ENCODE results near the gene MKNK1. TPM values are rescaled to one million over a fixed set of nuclear protein-coding genes. Genes with fewer than 3 reads are reported as not detected.

MKNK1 gene
- total and polyA plus RNA-seq, 2 of the 4 experiments (the other 2 are of a cell fraction), result 14.3 to 35.2 TPM

DNA sequence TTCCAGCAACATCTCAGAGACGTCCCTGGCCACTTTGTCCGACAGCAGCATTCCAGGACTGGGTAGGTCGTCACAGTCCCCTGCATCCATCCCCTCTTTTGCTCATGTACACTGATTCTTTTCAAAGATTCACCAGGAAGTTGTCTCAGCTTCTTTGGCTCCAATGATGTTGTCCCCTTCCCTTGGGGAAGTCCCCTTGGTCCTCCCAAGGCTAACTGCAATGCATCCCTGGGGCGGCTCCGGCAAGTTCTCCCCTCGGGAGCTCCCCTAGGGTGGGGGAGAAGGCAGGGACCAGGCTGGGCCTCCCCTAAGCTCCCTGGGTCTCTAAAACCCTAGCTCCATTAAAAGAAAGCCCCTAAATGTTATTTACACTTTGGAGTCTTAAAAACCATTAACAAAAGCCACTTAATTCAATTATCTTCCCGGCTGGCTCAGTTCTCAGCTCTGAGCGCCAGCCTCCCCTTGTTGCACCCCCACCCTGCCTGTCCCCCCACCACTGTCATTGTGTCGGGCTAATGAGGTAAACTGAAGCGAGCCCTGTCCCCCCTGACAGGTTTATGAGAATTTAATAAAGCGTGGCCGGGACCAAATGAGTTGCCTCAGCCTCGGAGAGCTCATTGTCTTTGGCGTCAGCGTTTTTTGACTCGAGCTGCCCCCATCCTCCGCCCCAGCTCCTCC lies 77.9 kb downstream of the MKNK1 start:
- Histone ChIP-seq H3K27ac (ENCODE audit: insufficient read depth, low read length) (no peak overlapping the region), H3K4me1 (ENCODE audit: control insufficient read depth, insufficient read depth, low read length) (peaks cover 7% of the 10 kb centered on the region; the same call in 1 of the 2 replicates), H2BK5ac (ENCODE audit: low read depth, low read length, poor library complexity, severe bottlenecking) (no peak overlapping the region), H4K8ac (ENCODE audit: low read depth in 2 of 2, low read length in 2 of 2) (no peak overlapping the region), H2BK120ac (ENCODE audit: low read depth, low read length) (no peak overlapping the region), H3K56ac (ENCODE audit: extremely low read depth, insufficient read depth, low read length) (no peak overlapping the region), H2BK20ac (ENCODE audit: low read depth, low read length) (no peak overlapping the region), H3K79me1 (ENCODE audit: low read depth in 1 of 2, low read length in 2 of 2) (no peaks in the 10 kb centered on the region), H3K14ac (replicated peaks; ENCODE audit: low read depth, low read length) (no peak overlapping the region), H3K23ac (ENCODE audit: low read depth, low read length) (no peak overlapping the region), H3K36me3 (ENCODE audit: control insufficient read depth, insufficient read depth, low read length) (no peaks in the 10 kb centered on the region), H4K5ac (ENCODE audit: low read depth, low read length) (no peak overlapping the region), H3K9ac (ENCODE audit: low read depth, low read length) (no peak overlapping the region), H2AFZ (replicated peaks; ENCODE audit: low read length, poor library complexity) (no peak overlapping the region), H4K91ac (ENCODE audit: insufficient read depth, low read depth, low read length) (no peak overlapping the region), H3K4me2 (ENCODE audit: low read depth, low read length) (no peak overlapping the region), H3K4ac (ENCODE audit: low read depth, low read length) (no peak overlapping the region), H3K9me1 (ENCODE audit: insufficient read depth, low read length) (peaks cover 3% of the 10 kb centered on the region), H3K18ac (ENCODE audit: low read depth, low read length) (no peak overlapping the region), H3K9me3 (ENCODE audit: control insufficient read depth, insufficient read depth, low read length) (no peaks in the 10 kb centered on the region), H3K4me3 (ENCODE audit: insufficient read depth, low read depth, low read length) (no peak overlapping the region), H2AK5ac (ENCODE audit: low read depth, low read length) (no peak overlapping the region), H2AK9ac (replicated peaks; ENCODE audit: low read depth, low read length, poor library complexity) (no peak overlapping the region), H4K20me1 (ENCODE audit: insufficient read depth, low read length) (no peaks in the 10 kb centered on the region), H2BK15ac (ENCODE audit: low read depth, low read length) (no peak overlapping the region), H3K27me3 (ENCODE audit: control insufficient read depth, insufficient read depth, low read length) (peaks cover 45% of the 10 kb centered on the region)
- TF ChIP-seq MAZ (IDR thresholded peaks at IDR 0.05; ENCODE audit: borderline replicate concordance, low read depth, low read length), result no peak
- no peak for TF ChIP-seq POLR2A (IDR thresholded peaks at IDR 0.05; ENCODE audit: low read depth, low read length)
- TF ChIP-seq FOS (IDR thresholded peaks at IDR 0.05; ENCODE audit: low read depth, low read length), result no peak
- TF ChIP-seq CHD1 (IDR thresholded peaks at IDR 0.05; ENCODE audit: low read depth, low read length), result no peak
- no peak for TF ChIP-seq MXI1 (IDR thresholded peaks at IDR 0.05; ENCODE audit: borderline replicate concordance, low read depth, low read length)
- no peak for TF ChIP-seq MAFK (IDR thresholded peaks at IDR 0.05; ENCODE audit: low read depth, low read length)
- TF ChIP-seq NFE2L2 (IDR thresholded peaks at IDR 0.05; ENCODE audit: low read depth, low read length), result no peak
- TF ChIP-seq RFX5 (IDR thresholded peaks at IDR 0.05; ENCODE audit: low read depth, low read length), result no peak
- no peak for TF ChIP-seq CEBPB (IDR thresholded peaks at IDR 0.05; ENCODE audit: low read depth, low read length)
- dilution Hi-C loops (cut with HindIII; ENCODE audit: low sequenced_read_pairs, unreplicated experiment) (no loop called here), in situ Hi-C loops (cut with MboI; ENCODE audit: low sequenced_read_pairs) (loop anchor here (5.0 kb wide), 3 partner anchors 49 to 119 kb away; no protein-coding TSS in a partner anchor), intact Hi-C loops (cut with micrococcal nuclease) (no loop called here)
- POLR2A ChIA-PET (ENCODE audit: unreplicated experiment), result no interaction called here
- CTCF ChIA-PET, result interaction anchor here (0.6 to 2.2 kb wide), 2 partner anchors 48 to 80 kb away, joined by 4 to 12 read pairs; no protein-coding TSS in a partner anchor
- no peak for DNase-seq
- no TSS peak for BruUV-seq (replicated peaks)
- ATAC-seq (ENCODE audit: low read depth), result no peak
- WGBS, 2 experiments (ENCODE audit: extremely low coverage in 2 of 2, insufficient read length in 1 of 2), result 50% methylated on average over 6 of the region's 17 CpGs; no CpG with 5 or more reads in 1 of the 2 experiments

Measured in IMR-90 (cell line).